ENCODE data around the gene RENBP.
A peak's percentile ranks its signal among the peaks of the same experiment; 100 is the strongest.

Gene RENBP

DNA sequence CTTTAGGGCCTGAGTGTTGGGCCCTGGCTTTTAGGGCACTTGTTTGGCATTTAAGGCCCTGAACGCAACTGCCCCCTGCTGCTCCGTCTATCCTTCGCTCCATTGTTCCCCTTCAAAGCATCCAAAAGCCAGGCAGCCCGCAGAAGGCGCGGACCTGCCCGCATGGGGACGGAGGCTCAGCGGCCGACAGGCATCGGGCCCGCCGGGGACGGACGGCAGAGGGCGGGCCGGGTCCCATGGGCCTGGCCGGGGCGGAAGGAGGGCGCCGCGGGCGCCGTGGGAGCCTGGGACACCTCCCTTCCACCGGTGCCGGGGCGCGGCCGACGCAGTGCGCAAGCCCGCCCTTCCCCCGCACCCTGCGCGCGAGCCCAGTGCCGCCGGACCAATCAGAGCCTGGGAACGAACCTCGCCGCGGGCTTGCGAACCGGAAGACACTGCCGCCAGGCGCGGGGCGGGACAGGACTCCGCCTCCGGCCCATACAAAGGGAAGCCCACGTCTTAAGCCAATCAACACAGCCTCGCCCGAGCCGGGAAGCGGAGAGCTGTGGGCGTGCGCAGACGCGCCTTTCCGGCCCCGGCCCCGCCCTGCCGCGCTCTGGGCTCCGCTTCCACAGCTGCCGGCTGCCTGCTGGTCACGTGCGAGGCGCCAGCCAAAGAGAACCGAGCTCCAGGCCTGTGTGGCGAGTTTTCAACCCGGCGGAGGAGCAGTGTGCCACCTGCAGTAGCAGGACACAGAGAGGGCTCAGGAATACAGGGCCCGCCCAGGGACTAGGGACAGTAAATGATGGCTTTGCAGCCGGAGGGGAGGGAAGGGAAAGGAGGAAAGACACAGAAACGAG, 16.3 kb downstream of the RENBP start:
- peaks cover 20% of the 10 kb centered on the region for H3K4me1 Mint-ChIP-seq
- peak overlapping the region; percentile 93 for H3K4me3 Mint-ChIP-seq
- peak; percentile 62 for ATAC-seq (ENCODE audit: low read depth)
- H3K27ac Mint-ChIP-seq = peak overlapping the region; percentile 96
- peaks cover 10% of the 10 kb centered on the region for H3K36me3 Mint-ChIP-seq
- no peaks in the 10 kb centered on the region for H3K9me3 Mint-ChIP-seq
- no peaks in the 10 kb centered on the region for H3K27me3 Mint-ChIP-seq
- peak; percentile 80 to 89 for DNase-seq (ENCODE audit: low spot score in 2 of 2)

DNA sequence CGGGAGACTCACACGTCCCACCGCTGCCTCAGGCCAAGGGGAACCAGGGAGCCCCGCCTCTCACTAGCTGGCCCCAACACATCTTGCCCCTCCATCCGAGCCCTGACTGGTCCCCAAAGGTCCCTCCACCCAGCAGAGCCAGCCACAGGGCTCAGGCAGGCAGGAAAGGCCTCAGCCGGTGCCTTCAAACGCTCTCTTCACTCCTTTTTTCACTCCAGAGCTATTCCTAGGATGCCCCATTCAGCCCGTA, 16.8 kb downstream of the RENBP start:
- Mint-ChIP-seq H3K9me3 (no peaks in the 10 kb centered on the region), H3K36me3 (peaks cover 10% of the 10 kb centered on the region), H3K4me1 (peaks cover 22% of the 10 kb centered on the region), H3K4me3 (peak overlapping the region; percentile 93), H3K27ac (peak overlapping the region; percentile 96), H3K27me3 (no peaks in the 10 kb centered on the region)
- no peak for ATAC-seq (ENCODE audit: low read depth)
- DNase-seq (ENCODE audit: low spot score in 2 of 2) = no peak

GRCh38 chrX:153926858-153927671, 17.4 kb downstream of the RENBP start:
- H3K27me3 Mint-ChIP-seq = no peaks in the 10 kb centered on the region

DNA sequence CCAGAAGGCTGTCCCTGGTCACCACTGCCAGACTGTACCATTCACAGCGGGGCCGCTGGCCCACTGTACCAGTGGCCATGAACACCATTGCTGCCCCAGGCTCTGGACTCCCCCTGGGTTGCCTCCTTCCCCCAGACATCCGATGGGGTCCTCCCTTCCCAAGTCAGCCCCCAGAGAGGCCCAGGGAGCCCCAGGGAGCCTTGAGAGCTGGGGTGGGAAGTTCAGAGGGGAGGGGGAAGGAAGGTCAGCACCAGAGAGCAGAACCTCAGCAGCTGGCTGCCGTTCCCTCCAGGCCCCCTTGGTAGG, 17.9 kb downstream of the RENBP start:
- Mint-ChIP-seq H3K36me3 (peaks cover 5% of the 10 kb centered on the region), H3K4me3 (peak overlapping the region; percentile 93), H3K27me3 (no peaks in the 10 kb centered on the region), H3K4me1 (peaks cover 23% of the 10 kb centered on the region), H3K9me3 (no peaks in the 10 kb centered on the region), H3K27ac (peak overlapping the region; percentile 96)
- no peak for DNase-seq (ENCODE audit: low spot score in 2 of 2)
- no peak for ATAC-seq (ENCODE audit: low read depth)

More at GRCh38 chrX:153926858-153927671, 17.4 kb downstream of the RENBP start:
- Mint-ChIP-seq H3K27ac (peak overlapping the region; percentile 96), H3K4me1 (peaks cover 23% of the 10 kb centered on the region), H3K9me3 (no peaks in the 10 kb centered on the region), H3K4me3 (peak overlapping the region; percentile 93), H3K36me3 (peaks cover 9% of the 10 kb centered on the region)
- DNase-seq (ENCODE audit: low spot score in 2 of 2) = peak; percentile 77 to 82
- ATAC-seq (ENCODE audit: low read depth) = peak; percentile 57

GRCh38 chrX:153925739-153926551, 18.5 kb downstream of the RENBP start, which contains the start of gene ARHGAP4:
ARHGAP4 (minus strand) TSS chrX:153926264; CDS start chrX:153926202, 62 bp downstream.
- H3K27ac Mint-ChIP-seq = peak within 1 kb of the TSS; percentile 96
- peak within 1 kb of the TSS; percentile 98 for H3K4me3 Mint-ChIP-seq
- DNase-seq (ENCODE audit: low spot score in 2 of 2) = peak in 1 of 2 donors; percentile 24
- peaks cover 20% of the 10 kb centered on the region for H3K4me1 Mint-ChIP-seq
- peak; percentile 2 for ATAC-seq (ENCODE audit: low read depth)
- no peaks in the 10 kb centered on the region for H3K27me3 Mint-ChIP-seq
- H3K36me3 Mint-ChIP-seq = peaks cover 3% of the 10 kb centered on the region
- H3K9me3 Mint-ChIP-seq = no peaks in the 10 kb centered on the region

- no peaks in the 10 kb centered on the region for H3K27me3 Mint-ChIP-seq
- peaks cover 3% of the 10 kb centered on the region for H3K36me3 Mint-ChIP-seq
- peak; percentile 7 for ATAC-seq (ENCODE audit: low read depth)
- DNase-seq (ENCODE audit: low spot score in 2 of 2) = peak; percentile 29 to 33
- H3K4me1 Mint-ChIP-seq = peaks cover 20% of the 10 kb centered on the region
- H3K9me3 Mint-ChIP-seq = no peaks in the 10 kb centered on the region
- peak overlapping the region; percentile 98 for H3K4me3 Mint-ChIP-seq
- peak overlapping the region; percentile 96 for H3K27ac Mint-ChIP-seq
Measured at GRCh38 chrX:153925387-153925738, 19.1 kb downstream of the RENBP start.

GRCh38 chrX:153924149-153924861, 20.1 kb downstream of the RENBP start:
- H3K27me3 Mint-ChIP-seq = no peaks in the 10 kb centered on the region
- H3K9me3 Mint-ChIP-seq = no peaks in the 10 kb centered on the region
- H3K4me3 Mint-ChIP-seq = peak overlapping the region; percentile 98
- peak; percentile 37 to 46 for DNase-seq (ENCODE audit: low spot score in 2 of 2)
- no peak for ATAC-seq (ENCODE audit: low read depth)
- peaks cover 22% of the 10 kb centered on the region for H3K4me1 Mint-ChIP-seq
- H3K36me3 Mint-ChIP-seq = peaks cover 9% of the 10 kb centered on the region
- H3K27ac Mint-ChIP-seq = peak overlapping the region; percentile 96

DNA sequence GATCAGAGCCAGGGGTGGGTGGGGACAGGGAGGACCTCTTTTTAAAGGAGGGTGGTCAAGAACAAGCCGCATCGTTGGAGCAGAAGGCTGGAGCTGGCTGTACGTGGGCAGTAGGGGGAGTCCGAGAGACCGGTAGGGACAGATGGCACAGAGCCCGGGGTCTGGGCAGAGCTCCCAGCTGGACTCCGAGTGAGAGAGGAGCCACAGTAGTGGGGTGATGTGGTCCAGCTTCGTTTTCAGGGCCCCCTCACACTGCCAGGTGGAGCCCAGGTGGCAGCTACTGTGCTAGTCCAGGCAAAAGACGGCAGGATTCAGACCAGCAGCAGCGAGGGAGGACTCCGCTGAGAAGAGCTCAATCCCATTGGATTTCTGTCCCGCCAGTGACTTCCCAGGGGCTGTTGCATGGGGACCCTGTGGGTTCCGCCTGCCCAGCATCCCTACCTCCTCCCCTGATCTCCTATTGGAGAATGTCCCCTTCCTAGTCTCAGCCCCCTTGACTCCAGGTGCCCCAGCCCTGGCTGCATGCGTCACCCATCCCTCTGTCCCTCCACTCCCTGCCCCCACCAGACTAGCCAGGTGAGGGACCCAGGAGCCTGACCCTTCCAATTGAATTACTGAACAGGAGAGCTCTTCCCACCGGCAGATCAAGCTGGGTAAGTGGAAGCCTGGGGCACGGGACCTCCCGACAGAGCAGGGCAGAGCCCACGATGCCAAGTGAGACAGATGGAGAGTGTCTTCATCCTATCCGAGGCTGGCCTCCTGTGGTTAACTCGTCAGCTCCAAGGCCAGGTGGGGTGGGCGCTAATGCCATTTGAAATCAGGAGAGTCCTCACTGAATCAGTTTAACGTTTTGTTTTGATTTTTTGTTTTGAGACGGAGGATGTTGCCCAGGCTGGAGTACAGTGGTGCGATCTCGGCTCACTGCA, 21.2 kb downstream of the RENBP start:
- Mint-ChIP-seq H3K27me3 (no peaks in the 10 kb centered on the region), H3K4me3 (peak overlapping the region; percentile 98), H3K27ac (no peak overlapping the region), H3K36me3 (peaks cover 10% of the 10 kb centered on the region), H3K4me1 (peaks cover 17% of the 10 kb centered on the region), H3K9me3 (no peaks in the 10 kb centered on the region)
- no peak for DNase-seq (ENCODE audit: low spot score in 2 of 2)
- no peak for ATAC-seq (ENCODE audit: low read depth)

DNA sequence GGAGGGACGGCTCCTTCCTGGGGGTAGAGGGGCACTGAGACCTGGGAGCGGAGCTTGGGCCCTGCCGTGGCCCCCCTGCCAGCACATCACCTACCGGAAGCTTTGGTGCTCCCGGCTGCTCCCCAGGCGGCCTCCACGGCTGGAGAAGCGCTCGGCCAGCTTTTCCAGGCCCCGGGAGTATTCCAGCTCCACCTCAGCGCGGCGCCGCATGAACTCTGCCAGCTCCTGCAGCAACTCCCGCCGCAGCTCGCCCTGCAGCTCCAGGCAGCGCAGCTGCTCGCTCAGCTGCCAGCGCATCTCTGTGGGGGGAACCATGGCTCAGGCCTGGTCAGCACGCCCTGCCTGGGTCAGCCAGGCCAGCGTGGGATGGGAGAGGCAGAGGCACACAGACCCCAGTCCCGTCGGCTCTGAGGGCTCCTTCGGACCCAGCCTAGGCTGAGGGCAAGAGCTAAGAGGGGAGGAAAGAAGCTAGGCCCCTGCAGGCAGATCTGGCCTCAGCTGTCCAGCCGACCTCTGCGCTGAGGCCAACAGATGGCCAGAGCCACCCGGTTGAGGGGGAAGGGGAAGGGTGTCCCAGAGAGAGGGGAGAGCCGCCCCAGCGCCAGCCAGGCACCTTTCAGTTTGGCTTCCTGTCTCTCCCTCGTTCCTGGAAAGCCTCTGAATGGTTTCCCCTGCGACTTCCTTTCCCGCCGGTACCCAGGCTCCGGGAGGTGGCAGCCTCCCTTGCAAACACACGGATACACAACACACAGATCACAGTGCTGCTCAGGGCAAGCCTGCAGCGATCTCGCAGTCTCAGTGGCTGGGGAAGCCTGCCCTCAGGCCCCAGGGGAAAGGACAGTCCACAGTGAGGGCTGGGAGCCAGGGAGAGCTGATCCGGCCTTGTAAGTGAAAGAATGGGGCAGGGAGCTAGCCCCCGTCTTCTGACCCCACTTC, 22.7 kb downstream of the RENBP start:
- ATAC-seq (ENCODE audit: low read depth) = no peak
- peaks cover 17% of the 10 kb centered on the region for H3K4me1 Mint-ChIP-seq

DNA sequence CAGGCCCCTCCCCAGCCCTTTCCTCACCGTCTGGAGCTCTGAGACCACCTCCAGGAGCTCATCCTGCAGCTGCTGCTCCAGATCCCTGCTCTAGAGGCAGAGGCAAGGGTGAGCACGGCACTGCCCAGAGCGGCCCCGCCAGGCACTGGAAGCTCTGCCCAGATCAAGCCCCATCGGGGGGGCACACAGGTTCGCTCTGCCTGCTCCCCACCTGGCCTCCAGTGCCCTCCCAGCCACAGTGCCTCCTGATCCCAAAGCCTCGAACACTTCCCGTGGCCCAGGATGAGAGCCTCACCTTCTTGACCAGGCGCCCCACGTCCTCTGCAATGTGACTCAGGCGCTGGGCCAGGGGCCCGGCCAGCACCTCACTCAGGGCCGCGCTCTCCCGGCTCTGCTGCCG, 23.4 kb downstream of the RENBP start:
- Mint-ChIP-seq H3K4me3 (no peak overlapping the region), H3K27ac (no peak overlapping the region), H3K9me3 (no peaks in the 10 kb centered on the region), H3K4me1 (peaks cover 19% of the 10 kb centered on the region), H3K36me3 (peaks cover 16% of the 10 kb centered on the region), H3K27me3 (no peaks in the 10 kb centered on the region)
- DNase-seq (ENCODE audit: low spot score in 2 of 2) (no peak), ATAC-seq (ENCODE audit: low read depth) (no peak)

More for the DNA sequence above, 22.7 kb downstream of the RENBP start:
- Mint-ChIP-seq H3K27me3 (no peaks in the 10 kb centered on the region), H3K36me3 (peaks cover 13% of the 10 kb centered on the region), H3K4me3 (no peak overlapping the region), H3K27ac (no peak overlapping the region), H3K9me3 (no peaks in the 10 kb centered on the region)
- DNase-seq (ENCODE audit: low spot score in 2 of 2) = no peak

DNA sequence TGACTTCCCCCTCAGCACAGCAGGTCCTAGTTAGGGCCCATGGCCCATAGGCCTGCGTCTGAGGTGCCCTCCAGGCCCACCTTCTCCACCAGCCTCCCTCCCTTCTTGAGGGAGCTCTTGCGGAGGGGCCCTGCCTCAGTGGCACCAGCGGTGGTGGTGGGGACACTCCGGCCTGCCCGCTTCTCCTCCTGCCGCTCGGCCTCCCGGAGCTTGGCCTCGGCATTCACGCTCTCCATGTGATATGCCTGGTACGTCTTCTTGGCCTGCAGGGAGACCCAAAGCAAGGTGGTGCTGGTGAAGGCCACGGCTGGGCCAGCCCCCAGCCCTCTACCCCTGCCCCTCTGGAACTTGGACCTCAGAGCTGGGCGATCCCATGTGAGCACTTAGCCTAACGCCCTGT, 23.9 kb downstream of the RENBP start:
- no peak for ATAC-seq (ENCODE audit: low read depth)
- no peak overlapping the region for H3K4me3 Mint-ChIP-seq
- peaks cover 16% of the 10 kb centered on the region for H3K36me3 Mint-ChIP-seq

GRCh38 chrX:153919281-153919680, 25.2 kb downstream of the RENBP start:
- Mint-ChIP-seq H3K4me1 (peaks cover 15% of the 10 kb centered on the region), H3K9me3 (no peaks in the 10 kb centered on the region), H3K27ac (no peak overlapping the region), H3K36me3 (peaks cover 16% of the 10 kb centered on the region), H3K27me3 (no peaks in the 10 kb centered on the region), H3K4me3 (no peak overlapping the region)
- no peak for DNase-seq (ENCODE audit: low spot score in 2 of 2)
- no peak for ATAC-seq (ENCODE audit: low read depth)

More for the DNA sequence above, 23.9 kb downstream of the RENBP start:
- Mint-ChIP-seq H3K27me3 (no peaks in the 10 kb centered on the region), H3K4me1 (peaks cover 18% of the 10 kb centered on the region), H3K27ac (no peak overlapping the region), H3K9me3 (no peaks in the 10 kb centered on the region)
- no peak for DNase-seq (ENCODE audit: low spot score in 2 of 2)
